Neural cell (in vitro differentiated cells): ENCODE measurements around the gene DUS1L. TPM values are rescaled to one million over a fixed set of nuclear protein-coding genes. Genes with fewer than 3 reads are reported as not detected.

Experiments
- H2AFZ ChIP-seq: fragments of 200-600, 300-800 bp; sonication (generic), shearing (Covaris generic); 2 replicates; pipeline ENCODE4 v1.6.0; 2014; ENCODE audit warnings: low read depth, mild to moderate bottlenecking, antibody characterized with exemption, low read length, moderate library complexity
- H3F3A ChIP-seq: fragments of 200-600 bp; shearing (Covaris generic); 2 replicates; pipeline ENCODE4 v1.6.1; 2016; ENCODE audit warnings: mild to moderate bottlenecking, moderate library complexity, mixed read lengths, antibody characterized with exemption, low read length; ENCODE audit not compliant: insufficient read depth, poor library complexity, severe bottlenecking
- H3K27ac ChIP-seq: fragments of 200-600, 300-800 bp; sonication (generic), shearing (Covaris generic); 2 replicates; pipeline ENCODE4 v1.5.1; 2014; ENCODE audit warnings: mild to moderate bottlenecking, low read length, moderate library complexity
- H3K27me3 ChIP-seq: fragments of 300-800, 200-600 bp; sonication (generic), shearing (Covaris generic); 2 replicates; pipeline ENCODE4 v1.6.0; 2014; ENCODE audit warnings: mild to moderate bottlenecking, low read depth, low read length, moderate library complexity; ENCODE audit not compliant: insufficient read depth
- H3K36me3 ChIP-seq: fragments of 300-800, 200-600 bp; sonication (generic), shearing (Covaris generic); 2 replicates; pipeline ENCODE4 v1.5.1; 2014; ENCODE audit warnings: mild to moderate bottlenecking, antibody characterized with exemption, low read length, moderate library complexity; ENCODE audit not compliant: insufficient read depth
- H3K4me2 ChIP-seq: fragments of 300-800, 200-600 bp; sonication (generic), shearing (Covaris generic); 2 replicates; pipeline ENCODE4 v1.6.0; 2014; ENCODE audit warnings: mild to moderate bottlenecking, low read length
- H3K4me3 ChIP-seq: fragments of 300-800, 200-600 bp; sonication (generic), shearing (Covaris generic); 2 replicates; pipeline ENCODE4 v1.5.1; 2014; ENCODE audit warnings: mild to moderate bottlenecking, low read length, moderate library complexity
- H3K79me2 ChIP-seq: fragments of 200-600 bp; shearing (Covaris generic); replicated peaks from 2 replicates; pipeline ENCODE4 v1.6.0; 2014; ENCODE audit warnings: mild to moderate bottlenecking, low read length, moderate library complexity; ENCODE audit not compliant: insufficient read depth
- H3K9ac ChIP-seq: fragments of 300-800, 200-600 bp; sonication (generic), shearing (Covaris generic); 2 replicates; pipeline ENCODE4 v1.6.1; 2016; ENCODE audit warnings: mild to moderate bottlenecking, low read length, mixed read lengths
- H3K9me2 ChIP-seq: fragments of 200-600 bp; shearing (Covaris generic); 2 replicates; pipeline ENCODE4 v1.6.1; 2016; ENCODE audit warnings: mild to moderate bottlenecking, low read length, mixed read lengths; ENCODE audit not compliant: insufficient read depth
- H3K9me3 ChIP-seq: fragments of 200-600, 300-800 bp; sonication (generic), shearing (Covaris generic); 2 replicates; pipeline ENCODE4 v1.6.1; 2016; ENCODE audit warnings: mild to moderate bottlenecking, mixed run types, low read length, moderate library complexity, mixed read lengths
- H4K20me1 ChIP-seq: fragments of 200-600 bp; shearing (Covaris generic); 2 replicates; pipeline ENCODE4 v1.6.1; 2016; ENCODE audit warnings: mild to moderate bottlenecking, mixed run types; ENCODE audit not compliant: insufficient read depth
- CTCF ChIP-seq: fragments of 450-650 bp; IDR thresholded peaks from 2 replicates; pipeline ENCODE4 v1.5.1; 2014; ENCODE audit warnings: antibody characterized with exemption, mild to moderate bottlenecking, moderate library complexity; ENCODE audit not compliant: poor library complexity, severe bottlenecking
- EP300 ChIP-seq: fragments of 450-650 bp; conservative IDR thresholded peaks from 2 replicates; pipeline ENCODE4 v1.6.1; 2014; ENCODE audit warnings: antibody characterized with exemption, mild to moderate bottlenecking, moderate library complexity; ENCODE audit not compliant: poor library complexity, severe bottlenecking
- EZH2 ChIP-seq: fragments of 200-600, 300-800 bp; shearing (Covaris generic), sonication (generic); IDR thresholded peaks from 2 replicates; pipeline ENCODE4 v1.6.1; 2014; ENCODE audit warnings: antibody characterized with exemption, low read length, borderline replicate concordance, mild to moderate bottlenecking; ENCODE audit not compliant: insufficient read depth, poor library complexity, severe bottlenecking
- MXI1 ChIP-seq: fragments of 450-650 bp; conservative IDR thresholded peaks from 2 replicates; pipeline ENCODE4 v1.6.1; 2014; ENCODE audit warnings: antibody characterized with exemption, mild to moderate bottlenecking; ENCODE audit not compliant: poor library complexity, severe bottlenecking
- POLR2AphosphoS5 ChIP-seq: IDR thresholded peaks from 2 replicates; pipeline ENCODE4 v1.6.1; 2012
- RAD21 ChIP-seq: fragments of 450-650 bp; conservative IDR thresholded peaks from 2 replicates; pipeline ENCODE4 v1.6.1; 2014; ENCODE audit warnings: antibody characterized with exemption, mild to moderate bottlenecking, moderate library complexity
- REST ChIP-seq: IDR thresholded peaks from 2 replicates; pipeline ENCODE4 v1.6.1; 2012; ENCODE audit warnings: borderline replicate concordance
- SMC3 ChIP-seq: fragments of 450-650 bp; conservative IDR thresholded peaks from 2 replicates; pipeline ENCODE4 v1.6.1; 2014; ENCODE audit warnings: antibody characterized with exemption, mild to moderate bottlenecking, moderate library complexity; ENCODE audit not compliant: poor library complexity
- TAF1 ChIP-seq: IDR thresholded peaks from 2 replicates; pipeline ENCODE4 v1.6.1; 2012; ENCODE audit warnings: low read depth
- polyA plus RNA-seq: library from polyadenylated mRNA; depleted of rRNA; stranded (reverse); fragments of >200 nt; gene quantifications from 2 replicates; pipeline ENCODE4 v1.2.3, GENCODE V29; 2014

DUS1L gene
- polyA plus RNA-seq, 1 donor from 2014 or later: 100 TPM

GRCh38 chr17:82091264-82092066, 25.9 kb upstream of the DUS1L start:
- Histone ChIP-seq H4K20me1 (no peaks in the 10 kb centered on the region), H3K27me3 (no peaks in the 10 kb centered on the region), H3K4me2 (no peak overlapping the region), H3K79me2 (peaks cover 16% of the 10 kb centered on the region), H3K36me3 (no peaks in the 10 kb centered on the region), H3K27ac (no peak overlapping the region), H3K9me3 (no peaks in the 10 kb centered on the region), H3F3A (no peaks in the 10 kb centered on the region), H3K4me3 (no peak overlapping the region), H2AFZ (no peak overlapping the region), H3K9me2 (no peaks in the 10 kb centered on the region), H3K9ac (no peak overlapping the region)
- TF ChIP-seq EZH2 (no peak), SMC3 (no peak), TAF1 (no peak), MXI1 (no peak), POLR2AphosphoS5 (no peak), REST (no peak), RAD21 (no peak), EP300 (no peak), CTCF (no peak)

- H3K9ac ChIP-seq: no peak overlapping the region
- no peaks in the 10 kb centered on the region for H3K27me3 ChIP-seq
- H3F3A ChIP-seq: no peaks in the 10 kb centered on the region
- H3K79me2 ChIP-seq: peaks cover 9% of the 10 kb centered on the region
- no peaks in the 10 kb centered on the region for H3K9me3 ChIP-seq
- TF ChIP-seq TAF1 (no peak), SMC3 (no peak), POLR2AphosphoS5 (no peak), EZH2 (no peak), RAD21 (no peak), MXI1 (no peak), EP300 (no peak), REST (no peak), CTCF (no peak)
- no peak overlapping the region for H3K4me2 ChIP-seq
- H3K9me2 ChIP-seq: no peaks in the 10 kb centered on the region
- no peak overlapping the region for H3K4me3 ChIP-seq
- no peak overlapping the region for H3K27ac ChIP-seq
- no peaks in the 10 kb centered on the region for H4K20me1 ChIP-seq
- no peak overlapping the region for H2AFZ ChIP-seq
- no peaks in the 10 kb centered on the region for H3K36me3 ChIP-seq
Measured at GRCh38 chr17:82090549-82091263, 25.1 kb upstream of the DUS1L start.
